Pulmonary artery endothelial cell (primary cell): Measurements from ENCODE around the gene ADI1. TPM values are rescaled to one million over a fixed set of nuclear protein-coding genes. Genes with fewer than 3 reads are reported as not detected.
A peak's percentile ranks its signal among the peaks of the same experiment; 100 is the strongest.
"Not testable (repeated sequence)": the region's sequence is repeated elsewhere in the genome, so short reads cannot be mapped to it uniquely, and the experiment has no call there.

Source experiments
- DNase-seq: peaks from one replicate; pipeline ENCODE4 v3.0.0-alpha.2; 2011; ENCODE audit warnings: low read depth, low spot score
- total RNA-seq: library from RNA; depleted of rRNA; stranded (reverse); fragments of >200 nt; gene quantifications from 2 replicates; pipeline ENCODE4 v1.2.3, GENCODE V29; 2014

ADI1 gene
- total RNA-seq, 1 donor from 2014 or later, result 38.6 TPM

- DNase-seq, result no peak
Observed at GRCh38 chr2:3494984-3495666, 24.2 kb downstream of the ADI1 start.

GRCh38 chr2:3493615-3494007, 25.7 kb downstream of the ADI1 start:
- no peak for DNase-seq

- DNase-seq, result no peak
Observed at GRCh38 chr2:3492951-3493614, 26.2 kb downstream of the ADI1 start.

- DNase-seq, result not testable (repeated sequence)
Observed at GRCh38 chr2:3492475-3492787, 26.9 kb downstream of the ADI1 start.

- DNase-seq, result no peak
Observed at GRCh38 chr2:3491716-3492474, 27.4 kb downstream of the ADI1 start.

- DNase-seq, result no peak
Observed at GRCh38 chr2:3491306-3491705, 28.0 kb downstream of the ADI1 start.

GRCh38 chr2:3490191-3491170, 28.9 kb downstream of the ADI1 start:
- DNase-seq, result no peak

- DNase-seq, result no peak
Observed at GRCh38 chr2:3489764-3490115, 29.6 kb downstream of the ADI1 start.

- no peak for DNase-seq
Observed at GRCh38 chr2:3488855-3489763, 30.2 kb downstream of the ADI1 start.

GRCh38 chr2:3488061-3488531, 31.2 kb downstream of the ADI1 start:
- DNase-seq, result no peak

GRCh38 chr2:3487432-3487831, 31.9 kb downstream of the ADI1 start:
- DNase-seq, result no peak

- no peak for DNase-seq
Observed at GRCh38 chr2:3487028-3487425, 32.3 kb downstream of the ADI1 start.

GRCh38 chr2:3486047-3487027, 33.0 kb downstream of the ADI1 start:
- DNase-seq, result no peak

- DNase-seq, result no peak
Observed at GRCh38 chr2:3485166-3485565, 34.2 kb downstream of the ADI1 start.

- no peak for DNase-seq
Observed at GRCh38 chr2:3483986-3484960, 35.1 kb downstream of the ADI1 start.

- DNase-seq, result peak; percentile 70
Observed at GRCh38 chr2:3483227-3483985, 35.9 kb downstream of the ADI1 start.

- DNase-seq, result no peak
Observed at GRCh38 chr2:3482363-3482821, 36.9 kb downstream of the ADI1 start.
